ENCODE data around the gene GLIS2.

DNA sequence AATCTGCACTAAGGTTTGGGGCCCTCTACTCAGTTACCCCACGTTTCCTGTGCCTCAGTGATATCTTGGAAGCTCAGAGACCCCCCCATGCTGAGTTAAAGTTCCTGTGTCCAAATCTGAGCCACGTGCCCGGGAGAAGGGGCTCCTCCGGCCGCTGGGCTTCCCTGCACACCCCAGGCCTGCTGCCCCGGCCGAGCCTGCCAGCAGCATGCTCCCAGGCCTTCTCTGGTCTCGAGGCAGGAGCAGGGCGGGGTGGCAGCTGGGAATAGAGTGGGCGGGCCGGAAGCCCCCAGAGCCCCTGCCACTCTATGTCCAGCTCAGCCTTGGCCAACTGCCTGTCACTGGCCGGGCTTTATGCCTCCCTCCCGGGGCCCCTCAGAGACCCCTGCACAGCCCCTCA, 50.1 kb downstream of the GLIS2 start:
- TF ChIP-seq, protein P1, sequence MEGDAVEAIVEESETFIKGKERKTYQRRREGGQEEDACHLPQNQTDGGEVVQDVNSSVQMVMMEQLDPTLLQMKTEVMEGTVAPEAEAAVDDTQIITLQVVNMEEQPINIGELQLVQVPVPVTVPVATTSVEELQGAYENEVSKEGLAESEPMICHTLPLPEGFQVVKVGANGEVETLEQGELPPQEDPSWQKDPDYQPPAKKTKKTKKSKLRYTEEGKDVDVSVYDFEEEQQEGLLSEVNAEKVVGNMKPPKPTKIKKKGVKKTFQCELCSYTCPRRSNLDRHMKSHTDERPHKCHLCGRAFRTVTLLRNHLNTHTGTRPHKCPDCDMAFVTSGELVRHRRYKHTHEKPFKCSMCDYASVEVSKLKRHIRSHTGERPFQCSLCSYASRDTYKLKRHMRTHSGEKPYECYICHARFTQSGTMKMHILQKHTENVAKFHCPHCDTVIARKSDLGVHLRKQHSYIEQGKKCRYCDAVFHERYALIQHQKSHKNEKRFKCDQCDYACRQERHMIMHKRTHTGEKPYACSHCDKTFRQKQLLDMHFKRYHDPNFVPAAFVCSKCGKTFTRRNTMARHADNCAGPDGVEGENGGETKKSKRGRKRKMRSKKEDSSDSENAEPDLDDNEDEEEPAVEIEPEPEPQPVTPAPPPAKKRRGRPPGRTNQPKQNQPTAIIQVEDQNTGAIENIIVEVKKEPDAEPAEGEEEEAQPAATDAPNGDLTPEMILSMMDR (IDR thresholded peaks at IDR 0.05 in 8 of 11, conservative IDR thresholded peaks at IDR 0.05 in 3 of 11), result no peak
- no peak for TF ChIP-seq POLR2AphosphoS5 (IDR thresholded peaks at IDR 0.05)
- TF ChIP-seq POLR2A (IDR thresholded peaks at IDR 0.05), result no peak
